Activated CD4-positive, alpha-beta T cell treated with anti-CD3 and anti-CD28 coated beads for 48 hours (primary cell): ENCODE measurements around the gene EMD.

Experiments
- DNase-seq: peaks from one replicate; pipeline ENCODE4 v3.0.0-alpha.2; 2020

Gene EMD

DNA sequence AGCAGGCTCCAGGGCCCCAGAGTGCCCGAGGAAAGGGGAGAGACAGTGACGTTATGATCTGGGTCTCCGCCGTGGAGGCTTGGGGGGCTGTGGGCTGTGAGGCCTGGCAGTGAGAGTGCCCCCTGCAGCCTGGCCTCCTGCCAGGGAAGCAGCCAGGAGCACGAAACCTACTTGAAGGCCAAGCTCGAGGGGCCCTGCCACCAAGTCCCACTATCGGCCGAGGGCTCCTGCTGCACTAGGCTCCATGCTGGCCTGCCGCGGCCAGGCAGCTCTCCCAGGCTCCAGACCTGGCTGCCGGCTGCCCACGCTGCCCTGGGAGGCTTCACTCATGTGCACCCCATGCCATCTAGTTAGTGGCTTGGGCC is 23.3 kb upstream of the EMD start:
- DNase-seq, result no peak

DNA sequence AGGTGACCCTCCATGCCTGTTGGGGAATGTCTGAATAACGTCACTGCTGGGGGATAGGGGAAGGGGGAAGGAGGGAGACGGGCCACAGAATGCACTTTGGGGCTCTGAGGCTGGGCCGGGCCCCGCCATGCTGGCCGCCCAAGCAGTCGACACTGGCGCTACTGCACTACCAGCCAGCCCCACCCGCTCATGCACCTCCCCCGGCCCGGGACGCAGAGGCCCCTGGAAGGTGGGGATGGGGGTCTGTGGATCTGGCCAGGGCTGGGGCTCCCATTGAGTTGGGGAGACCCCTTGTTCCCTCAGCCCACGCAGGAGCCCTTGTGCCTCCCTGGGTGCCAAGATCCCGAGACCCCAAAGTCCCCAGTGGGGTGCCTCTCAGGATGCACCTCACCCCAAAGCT is 22.5 kb upstream of the EMD start:
- DNase-seq, result no peak

DNA sequence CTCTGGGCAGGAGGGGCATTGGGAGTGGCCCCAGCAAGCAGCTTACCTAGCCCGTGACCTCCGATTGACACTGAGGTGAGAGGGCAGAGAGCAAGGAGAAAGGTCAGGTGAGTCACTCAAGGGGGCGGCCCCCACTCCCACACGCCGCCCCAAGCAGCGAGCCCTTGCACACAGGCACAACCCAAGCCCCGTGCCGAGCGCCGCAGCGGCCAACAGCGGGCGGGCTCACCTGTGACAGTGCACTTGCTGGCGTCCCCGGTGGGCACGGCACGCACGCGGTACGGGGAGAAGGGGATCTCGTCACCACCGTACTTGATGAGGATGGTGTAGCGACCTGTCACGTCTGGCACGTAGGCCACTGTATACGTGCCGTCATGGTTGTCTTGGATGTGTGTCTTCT is 21.9 kb upstream of the EMD start:
- no peak for DNase-seq

DNA sequence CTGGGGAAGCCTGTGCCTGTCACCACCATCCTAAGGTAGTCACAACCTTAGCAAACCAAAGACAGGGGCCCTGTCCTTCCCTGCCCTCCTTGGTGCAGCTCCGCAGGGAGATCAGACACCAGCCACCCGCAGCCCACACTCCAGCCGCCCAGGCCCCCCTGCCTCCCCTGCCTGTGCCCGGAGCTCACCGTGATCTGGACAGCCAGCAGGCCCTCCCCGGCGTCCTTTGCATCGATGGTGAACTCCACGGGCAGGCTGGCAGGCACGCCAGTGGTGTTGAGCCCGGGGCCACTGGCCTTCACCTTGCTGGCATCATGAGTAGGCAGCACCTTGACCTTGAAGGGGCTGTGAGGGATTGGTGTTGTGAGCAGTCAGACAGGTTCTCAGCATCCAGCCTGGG is 21.1 kb upstream of the EMD start:
- DNase-seq, result no peak

DNA sequence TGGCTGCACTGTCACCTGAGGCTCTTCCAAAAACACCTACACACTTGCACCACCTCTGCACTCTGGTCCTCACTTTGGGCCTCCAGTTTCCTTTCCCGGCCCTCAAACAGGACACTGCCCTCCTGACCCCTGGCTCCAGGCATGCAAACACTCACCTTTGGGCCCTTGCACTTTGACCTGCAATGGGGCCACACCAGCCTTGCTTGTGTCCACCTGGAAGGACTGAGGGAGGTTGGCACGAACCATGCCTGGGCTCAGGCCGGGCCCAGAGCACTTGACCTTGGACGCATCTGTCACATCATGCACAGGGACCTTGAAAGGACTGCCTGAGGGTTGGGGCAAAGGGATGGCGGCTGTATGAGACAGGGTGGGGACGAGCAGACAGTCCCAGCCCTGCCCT is 20.3 kb upstream of the EMD start:
- no peak for DNase-seq

DNA sequence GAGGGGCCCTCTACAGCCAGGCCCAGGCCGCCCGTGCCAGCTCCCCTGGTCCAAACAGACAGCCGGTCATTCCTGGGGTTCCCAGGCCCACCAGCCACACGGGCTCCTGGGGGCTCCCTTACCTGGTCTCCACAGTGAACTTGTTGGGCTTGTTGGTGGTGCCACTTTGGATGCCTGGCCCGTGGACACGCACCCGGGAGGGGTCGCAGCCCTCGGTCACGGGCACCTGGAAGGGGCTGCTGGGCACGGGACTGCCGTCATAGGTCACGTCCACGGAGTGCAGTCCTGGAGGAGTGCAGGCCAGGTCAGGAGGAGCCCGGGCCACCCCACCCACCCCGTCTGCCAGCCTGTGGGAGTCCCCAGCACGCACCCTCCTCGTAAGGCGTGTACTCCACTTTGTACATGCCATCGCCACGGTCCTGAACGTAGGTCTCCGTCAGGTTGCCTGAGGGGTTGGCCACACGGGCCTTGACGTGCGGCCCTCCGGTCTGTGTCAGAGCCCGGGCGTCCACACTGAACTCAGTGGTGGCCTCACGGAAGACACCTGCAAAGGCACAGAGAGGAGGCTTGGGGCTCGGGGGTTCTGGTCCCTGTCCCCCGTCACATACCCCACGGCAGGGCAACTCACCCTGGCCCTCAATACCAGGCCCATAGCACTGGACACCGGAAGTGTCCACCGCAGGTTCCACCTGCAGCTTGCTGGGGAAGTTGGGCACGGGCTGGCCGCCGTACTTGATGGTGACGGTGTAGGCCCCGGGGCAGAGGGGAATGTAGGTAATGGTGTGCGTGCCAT is 19.5 kb upstream of the EMD start:
- no peak for DNase-seq

DNA sequence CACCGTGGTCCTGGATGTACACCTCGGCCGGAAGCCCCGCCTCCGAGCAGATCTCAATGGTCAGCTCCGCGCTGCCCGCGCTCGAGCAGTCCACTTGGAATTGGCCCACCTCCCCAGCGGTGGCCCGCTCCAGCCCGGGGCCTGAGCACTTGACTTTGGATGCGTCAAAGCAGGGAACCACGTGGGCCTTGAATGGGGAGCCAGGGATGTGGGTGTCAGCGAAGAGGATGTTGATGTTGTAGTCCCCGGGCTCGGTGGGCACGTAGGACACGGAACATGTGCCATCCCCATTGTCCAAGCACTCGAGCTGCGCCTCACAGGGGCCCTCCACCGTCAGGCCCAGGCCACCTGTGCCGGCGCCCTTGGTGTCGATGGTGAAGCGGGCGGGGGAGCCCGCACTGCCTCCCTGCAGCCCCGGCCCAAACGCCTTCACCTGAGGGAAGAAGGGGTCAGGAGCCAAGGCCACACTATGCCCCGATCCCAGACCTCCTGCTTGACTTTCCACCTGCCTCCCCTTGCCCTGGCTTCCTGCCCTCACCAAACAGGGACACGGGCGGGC is 18.9 kb upstream of the EMD start:
- no peak for DNase-seq

DNA sequence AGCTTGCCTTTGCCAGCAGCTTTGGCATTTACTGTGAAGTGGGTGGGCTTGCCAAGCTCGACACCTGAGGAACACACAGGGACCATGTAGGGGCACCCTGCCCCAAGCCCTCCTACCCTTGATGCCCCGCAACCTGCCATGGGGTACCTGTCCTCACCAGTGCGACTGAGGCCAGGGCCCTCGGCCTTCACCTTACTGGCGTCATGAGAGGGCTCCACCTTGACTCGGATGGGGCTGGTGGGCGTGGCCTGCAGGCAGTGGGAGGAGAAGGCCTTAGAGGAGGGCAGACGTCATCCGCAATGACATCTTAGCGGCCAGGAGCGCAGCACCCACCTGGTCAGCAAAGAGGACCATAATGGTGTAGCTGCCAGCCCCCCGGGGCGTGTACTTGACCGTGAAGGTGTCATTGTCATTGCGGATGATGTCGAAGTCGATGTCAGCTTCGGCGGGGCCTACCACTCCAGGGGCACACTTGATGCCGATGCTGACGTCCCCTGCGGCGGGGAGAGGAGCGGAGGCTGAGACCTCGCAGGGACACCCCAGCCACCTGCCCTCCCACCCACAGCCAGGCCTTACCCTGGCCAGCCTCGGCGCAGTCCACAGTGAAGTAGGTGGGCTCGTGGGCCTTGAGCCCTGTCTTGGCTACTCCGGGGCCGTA is 16.9 kb upstream of the EMD start:
- DNase-seq, result no peak

DNA sequence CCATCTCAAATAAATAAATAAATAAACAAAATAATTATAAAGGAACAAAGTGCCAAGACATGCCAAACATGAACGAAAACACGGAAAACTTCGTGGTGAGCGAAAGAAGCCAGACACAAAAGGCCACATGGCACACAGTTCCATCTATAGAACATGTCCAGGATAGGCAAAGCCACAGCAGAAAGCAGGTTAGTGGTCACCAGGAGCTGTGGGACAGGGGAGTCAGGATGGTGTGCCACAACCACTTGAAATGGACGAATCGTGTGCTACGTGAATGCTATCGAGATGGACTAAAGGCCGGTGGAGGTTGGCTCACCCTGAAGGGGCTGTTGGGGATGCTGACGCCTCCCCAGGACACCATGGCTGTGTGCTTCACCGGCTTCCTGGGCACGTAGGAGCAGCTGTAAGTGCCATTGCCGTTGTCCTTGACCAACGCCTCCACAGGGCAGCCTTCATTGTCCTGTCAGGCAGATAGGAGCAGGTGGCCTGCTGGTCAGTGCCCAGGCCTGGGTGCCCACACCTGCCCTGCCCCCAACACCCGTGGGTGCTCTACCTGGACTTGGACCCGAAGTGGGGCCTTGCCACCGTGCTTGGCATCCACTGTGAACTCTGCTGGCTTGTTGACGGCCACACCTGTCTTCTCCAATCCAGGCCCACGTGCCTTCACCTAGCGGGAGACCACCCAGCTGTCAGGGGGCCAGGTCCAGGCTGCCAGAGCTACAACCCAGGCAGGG is 15.2 kb upstream of the EMD start:
- DNase-seq, result no peak

DNA sequence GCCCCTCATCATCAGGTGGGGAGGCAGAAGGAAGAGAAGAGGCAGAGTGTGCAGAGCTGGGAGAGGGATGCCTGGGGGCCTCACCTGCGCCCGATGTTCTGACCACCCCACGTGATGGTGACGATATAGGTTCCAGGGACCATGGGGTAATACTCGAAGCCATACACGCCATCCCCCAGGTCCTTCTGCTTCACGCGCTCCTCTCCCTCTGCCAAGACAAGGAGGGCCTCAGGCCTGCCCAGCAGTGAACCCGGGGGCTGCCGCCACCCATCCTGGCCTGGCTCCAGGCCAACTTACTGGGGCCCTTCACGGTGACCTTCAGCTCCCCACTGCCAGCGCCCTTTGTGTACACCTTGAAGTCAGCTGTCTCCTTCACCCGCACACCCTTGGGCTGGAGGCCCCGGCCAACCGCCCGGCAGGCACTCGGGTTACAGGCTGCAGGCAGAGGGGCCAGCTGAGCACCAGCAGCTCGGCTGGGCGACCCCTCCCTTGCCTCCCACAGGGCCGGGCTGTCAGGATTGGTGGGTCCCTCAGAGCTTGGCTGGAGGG is 14.0 kb upstream of the EMD start:
- no peak for DNase-seq

DNA sequence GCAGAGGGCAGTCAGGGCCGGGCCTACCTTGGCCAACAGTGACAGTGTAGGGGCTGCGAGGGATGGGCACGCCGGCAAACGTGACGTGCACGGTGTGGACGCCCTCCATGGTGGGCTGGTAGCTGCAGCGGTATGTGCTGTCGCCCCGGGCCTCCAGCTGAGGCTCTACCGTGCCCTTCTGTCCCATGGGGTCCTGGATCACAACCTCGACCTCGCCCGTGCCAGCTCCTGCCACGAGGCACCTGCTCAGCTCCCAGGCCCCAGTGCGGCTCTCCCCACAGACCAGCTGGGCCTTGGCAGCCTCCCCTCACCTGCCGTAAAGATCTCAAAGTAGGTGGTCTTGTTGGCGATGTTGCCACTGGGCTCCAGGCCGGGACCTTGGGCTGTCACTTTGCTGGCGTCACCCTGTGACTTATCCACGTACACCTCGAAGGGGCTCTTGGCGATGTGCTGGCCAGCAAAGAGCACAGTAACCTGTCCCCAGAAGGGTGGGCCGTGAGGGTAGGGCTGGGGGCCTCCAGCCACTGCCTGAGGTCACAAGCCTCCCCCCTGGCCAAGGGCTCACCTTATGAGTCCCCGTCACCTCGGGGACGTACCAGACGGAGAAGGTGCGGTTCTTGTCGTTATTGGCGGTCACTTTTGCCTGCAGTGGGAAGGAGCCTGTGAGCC is 13.0 kb upstream of the EMD start:
- DNase-seq, result no peak

DNA sequence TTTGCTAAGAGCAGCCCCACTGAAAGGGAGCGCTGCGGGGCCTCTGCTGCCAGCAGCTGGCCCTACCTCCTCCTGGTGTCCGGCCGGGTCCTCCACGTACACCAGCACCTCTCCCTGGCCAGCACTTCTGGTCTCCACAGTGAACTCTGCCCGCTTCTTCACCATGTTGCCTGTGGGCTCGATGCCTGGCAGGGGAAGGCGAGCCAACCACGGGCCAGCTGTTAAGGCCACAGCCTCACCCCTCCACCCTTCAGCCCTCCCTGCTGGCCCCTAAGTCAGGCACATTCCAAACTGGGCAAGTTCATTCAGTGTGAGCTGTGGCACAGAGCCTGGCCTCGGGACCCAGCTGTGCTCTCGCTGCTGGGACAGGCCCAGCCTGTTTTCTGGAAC is 12.4 kb upstream of the EMD start:
- DNase-seq, result no peak

DNA sequence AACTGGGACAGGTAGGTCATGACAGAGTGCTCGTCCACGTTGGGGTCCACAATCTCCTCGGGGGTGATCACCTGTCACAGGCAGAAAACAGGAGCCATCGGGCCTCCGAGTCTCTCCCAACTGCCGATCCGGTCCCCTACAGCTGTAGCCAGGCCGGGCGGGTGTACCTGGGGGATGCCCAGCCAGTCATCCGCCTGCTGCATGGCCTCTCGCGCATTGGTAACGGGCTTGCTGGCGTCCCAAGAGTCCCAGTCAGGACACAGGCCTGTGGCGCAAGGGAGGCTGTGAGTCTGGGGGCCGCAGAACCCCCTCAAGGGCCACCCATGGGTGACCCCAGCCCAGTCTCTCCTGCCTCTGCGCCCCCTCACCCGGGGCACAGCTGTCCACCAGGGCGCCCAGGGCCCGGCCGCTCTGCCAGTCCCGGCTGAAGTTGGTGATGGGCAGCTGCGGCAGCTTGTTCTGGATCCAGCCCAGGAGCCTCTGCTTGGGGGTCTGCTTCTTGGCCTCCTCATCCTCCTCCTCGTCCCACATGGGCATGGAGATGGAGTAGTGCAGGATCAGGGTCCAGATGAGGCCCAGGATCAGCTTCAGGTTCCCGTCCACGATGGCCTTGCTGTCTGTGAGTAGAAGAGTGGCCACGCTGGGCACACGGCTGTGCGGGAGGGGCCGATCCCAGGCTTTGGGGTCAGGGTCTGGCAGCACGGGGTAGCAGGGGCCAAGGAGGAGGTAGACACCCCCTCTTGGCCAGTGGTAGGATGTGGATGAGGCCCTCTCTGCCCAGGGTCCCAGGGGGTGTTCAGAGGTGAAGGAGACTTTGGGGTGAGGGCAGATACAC is 11.4 kb upstream of the EMD start:
- DNase-seq, result no peak

DNA sequence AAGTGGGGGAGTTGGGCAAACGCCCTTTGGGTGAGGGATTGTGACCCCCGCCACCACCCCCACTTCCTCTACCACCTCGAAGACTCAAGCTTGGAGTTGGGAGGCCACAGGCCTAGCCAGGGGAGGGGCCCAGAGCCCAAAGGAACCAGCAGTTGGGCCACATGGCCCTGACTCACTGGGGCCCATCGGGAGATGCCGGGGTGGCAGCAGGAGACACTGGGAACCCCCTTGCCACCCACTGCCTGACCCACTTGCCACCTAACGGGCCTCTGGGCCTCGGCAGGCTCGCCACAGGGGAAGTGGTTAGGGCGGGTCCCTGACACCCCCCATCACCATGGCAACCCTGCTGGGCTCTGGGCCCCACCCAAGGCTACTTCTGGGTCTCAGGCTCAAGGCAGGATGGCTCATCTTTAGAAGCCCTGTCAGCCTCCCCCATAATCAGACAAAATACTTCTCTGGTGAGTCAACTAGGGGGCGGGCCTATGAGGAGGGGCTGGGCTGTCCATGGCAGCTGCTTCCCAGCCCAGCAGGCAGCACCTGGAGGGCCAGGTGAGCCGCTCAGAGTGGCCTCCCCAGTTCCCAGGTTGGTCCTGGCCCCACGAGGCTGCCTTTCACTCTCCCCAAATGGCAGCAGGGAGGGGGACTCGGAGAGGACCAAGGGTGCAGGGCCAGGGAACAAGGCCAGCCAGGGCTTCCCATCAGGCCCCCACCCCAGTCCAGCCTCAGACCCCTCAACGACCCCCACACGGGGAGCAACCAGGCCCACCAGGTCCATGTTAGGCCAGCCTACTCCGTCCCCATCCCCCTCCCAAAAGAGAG is 10.3 kb upstream of the EMD start:
- peak; percentile 93 for DNase-seq

DNA sequence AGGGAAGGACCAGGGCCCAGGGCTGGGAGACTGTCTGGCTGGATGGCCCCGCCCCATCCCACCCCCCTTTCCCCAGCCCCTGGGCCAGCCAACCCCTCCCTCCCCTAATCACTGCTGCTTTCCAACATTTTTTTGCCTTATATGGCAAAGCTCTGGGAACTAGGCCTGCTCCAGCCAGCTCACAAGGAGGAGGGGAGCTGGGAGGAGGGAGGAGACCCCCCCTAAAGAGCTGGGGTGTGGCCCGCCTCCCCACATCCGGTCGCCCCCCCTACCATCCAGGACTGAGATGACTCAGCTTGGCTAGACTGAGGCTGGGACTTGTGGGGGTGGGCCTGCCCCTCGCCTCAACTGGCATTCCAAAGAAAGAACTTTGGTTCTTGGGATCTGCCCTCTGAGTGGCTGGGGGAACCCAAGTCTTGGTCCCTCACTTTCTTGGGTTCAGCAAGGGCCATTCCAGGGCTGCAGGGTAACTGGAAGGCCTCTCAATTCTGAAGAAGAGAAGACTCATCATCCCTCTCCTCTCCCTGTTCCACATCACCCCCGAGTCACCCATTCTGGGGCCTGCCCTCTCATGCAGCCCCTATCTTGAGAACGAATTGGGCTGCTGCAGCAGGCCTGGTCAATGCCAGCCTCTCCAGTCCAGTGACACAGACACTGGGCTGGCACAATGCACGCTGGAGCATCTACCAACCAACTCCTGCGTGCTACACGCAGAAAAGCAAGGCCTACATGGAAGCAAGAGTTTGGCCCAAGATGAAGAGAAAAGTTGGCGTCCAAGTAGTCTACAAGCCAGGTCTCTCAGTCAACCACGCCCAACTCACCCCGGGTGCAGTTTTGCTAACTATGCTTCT is 9.4 kb upstream of the EMD start:
- peak; percentile 72 for DNase-seq

DNA sequence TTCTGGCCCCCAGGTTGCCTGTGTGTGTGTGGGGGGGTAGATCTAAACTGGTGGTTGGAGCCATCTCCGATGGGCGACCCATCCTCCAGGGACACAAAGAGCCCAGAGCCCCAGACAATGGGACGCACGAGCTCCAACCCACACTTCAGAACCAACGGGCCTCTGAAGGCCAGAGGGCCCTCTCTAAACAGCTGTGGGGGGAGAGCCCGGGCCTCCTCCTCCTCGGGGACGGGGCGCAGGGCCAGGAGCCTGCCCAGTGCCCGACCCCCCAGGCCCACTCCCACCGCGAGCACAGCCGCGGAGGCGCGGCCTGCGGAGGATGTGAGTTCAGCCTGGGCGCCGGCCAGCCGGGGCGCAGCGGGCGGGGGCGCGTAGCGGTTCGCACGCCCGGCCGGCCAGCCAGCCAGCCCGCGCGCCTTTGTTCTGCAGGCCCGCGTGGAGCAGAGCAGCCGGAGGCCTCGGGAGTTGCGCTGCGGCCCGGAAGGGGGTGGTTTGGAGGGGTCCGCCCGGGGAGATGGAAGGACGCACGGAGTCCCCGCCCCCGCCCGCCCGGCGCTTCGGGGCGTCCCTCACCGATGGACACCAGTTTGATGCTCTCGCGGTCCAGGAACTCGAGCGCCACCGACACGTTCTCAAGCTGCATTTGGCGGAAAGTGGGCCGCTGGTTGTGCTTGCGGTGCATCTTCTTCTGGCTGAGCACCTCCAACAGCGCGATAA is 8.6 kb upstream of the EMD start:
- DNase-seq, result peak; percentile 27

DNA sequence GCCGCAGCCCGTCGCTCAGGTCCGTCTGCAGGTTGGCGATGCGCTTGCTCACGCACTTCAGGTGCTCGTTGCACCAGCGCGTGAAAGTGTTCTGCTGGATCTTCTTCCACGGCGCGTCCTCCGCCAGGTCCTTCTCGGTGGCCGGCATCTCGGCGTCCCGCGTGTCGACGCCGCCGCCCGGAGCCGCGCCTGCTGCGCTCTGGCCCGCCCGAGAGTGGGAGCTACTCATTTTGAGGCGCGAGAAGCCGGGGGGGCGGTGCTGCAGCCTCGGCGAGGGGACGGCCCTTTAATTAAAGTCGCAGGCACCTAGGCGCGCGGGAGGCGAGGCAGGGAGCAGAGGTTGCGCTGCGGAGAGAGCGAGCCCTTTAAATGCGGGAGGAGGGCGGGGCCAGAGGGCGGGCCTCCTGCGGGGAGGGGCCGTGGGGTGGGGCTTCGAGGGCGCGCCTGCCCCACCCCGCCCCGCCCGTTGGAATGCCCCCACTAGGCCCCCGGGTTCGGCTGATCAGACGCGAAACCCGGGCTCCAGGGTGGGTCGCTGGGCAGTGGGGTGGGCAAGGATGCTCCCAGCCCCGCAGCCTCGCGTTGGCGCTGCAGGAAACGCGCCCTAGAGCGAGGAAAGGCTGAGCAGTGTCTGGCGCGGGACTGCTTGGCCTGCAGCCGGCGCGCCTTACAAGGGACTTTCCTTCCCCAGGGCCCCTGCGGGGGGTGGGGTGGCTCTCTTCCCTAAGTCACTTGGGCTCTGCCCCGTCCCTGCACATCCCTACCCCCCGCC is 7.9 kb upstream of the EMD start:
- DNase-seq, result peak; percentile 95

DNA sequence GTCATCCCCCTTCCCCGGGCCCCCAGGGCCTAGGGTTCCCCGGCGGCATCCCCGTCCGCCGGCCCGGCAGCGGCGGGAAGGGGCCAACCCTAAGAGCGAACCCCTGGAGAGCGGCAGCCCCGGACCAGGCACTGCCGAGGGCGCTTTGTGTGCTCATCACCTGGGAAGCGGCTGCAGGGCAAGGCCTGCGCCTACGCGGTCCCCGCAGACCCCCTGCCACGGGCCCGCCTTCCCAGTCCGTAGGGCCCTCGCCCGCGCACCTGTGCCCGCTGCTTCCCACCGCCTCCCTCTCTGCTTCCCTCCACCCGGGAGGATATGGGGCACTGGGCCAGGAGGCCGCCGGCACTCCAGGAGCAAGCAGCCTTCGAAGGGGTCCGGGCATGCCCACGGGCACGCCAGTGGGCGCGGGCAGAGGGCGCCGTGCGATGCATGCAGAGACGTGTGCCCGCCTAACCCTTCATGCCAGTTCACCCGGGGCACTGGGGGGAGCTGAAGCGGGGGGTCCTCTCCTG is 7.2 kb upstream of the EMD start:
- no peak for DNase-seq
